Measurements from ENCODE around the gene CRYM. TPM values are rescaled to one million over a fixed set of nuclear protein-coding genes. Genes with fewer than 3 reads are reported as not detected.
"Not testable (repeated sequence)": the region's sequence is repeated elsewhere in the genome, so short reads cannot be mapped to it uniquely, and the experiment has no call there.

Gene CRYM
- total RNA-seq, 2 donors from 2014 or later, result not detected

GRCh38 chr16:21272763-21273162, 5.3 kb downstream of the CRYM start:
- H3K27ac Mint-ChIP-seq; DNase-seq (ENCODE audit: low spot score): not testable (repeated sequence)

GRCh38 chr16:21272253-21272652, 5.8 kb downstream of the CRYM start:
- no peak for DNase-seq (ENCODE audit: low spot score)
- Mint-ChIP-seq H3K4me1 (ENCODE audit: low read depth in 2 of 2) (no peaks in the 10 kb centered on the region), H3K4me3 (no peak overlapping the region), H3K9me3 (no peaks in the 10 kb centered on the region), H3K36me3 (no peaks in the 10 kb centered on the region), H3K27ac (no peak overlapping the region), H3K27me3 (peaks cover 33 to 40% of the 10 kb centered on the region in 2 donors)
- ATAC-seq, result no peak

More at GRCh38 chr16:21272763-21273162, 5.3 kb downstream of the CRYM start:
- not testable (repeated sequence) for ATAC-seq; H3K4me3 Mint-ChIP-seq; H3K9me3 Mint-ChIP-seq; H3K36me3 Mint-ChIP-seq; H3K4me1 Mint-ChIP-seq (ENCODE audit: low read depth in 2 of 2)
- peaks cover 35 to 40% of the 10 kb centered on the region in 2 donors for H3K27me3 Mint-ChIP-seq

GRCh38 chr16:21268236-21268635, 9.9 kb downstream of the CRYM start:
- ATAC-seq (no peak), DNase-seq (ENCODE audit: low spot score) (no peak)
- Mint-ChIP-seq H3K36me3 (no peaks in the 10 kb centered on the region), H3K4me1 (ENCODE audit: low read depth in 2 of 2) (no peaks in the 10 kb centered on the region), H3K9me3 (no peaks in the 10 kb centered on the region), H3K27me3 (peaks cover 15 to 18% of the 10 kb centered on the region in 2 donors), H3K27ac (no peak overlapping the region), H3K4me3 (no peak overlapping the region)

- Mint-ChIP-seq H3K27me3 (peaks cover 12% of the 10 kb centered on the region in 2 donors), H3K36me3 (no peaks in the 10 kb centered on the region), H3K4me1 (ENCODE audit: low read depth in 2 of 2) (no peaks in the 10 kb centered on the region), H3K27ac (no peak overlapping the region), H3K4me3 (no peak overlapping the region), H3K9me3 (no peaks in the 10 kb centered on the region)
- ATAC-seq (no peak), DNase-seq (ENCODE audit: low spot score) (no peak)
Observed at GRCh38 chr16:21267298-21267697, 10.8 kb downstream of the CRYM start.

GRCh38 chr16:21265104-21265837, 12.8 kb downstream of the CRYM start:
- Mint-ChIP-seq H3K27ac (no peak overlapping the region), H3K36me3 (no peaks in the 10 kb centered on the region), H3K27me3 (peaks cover 7 to 8% of the 10 kb centered on the region in 2 donors), H3K9me3 (no peaks in the 10 kb centered on the region), H3K4me1 (ENCODE audit: low read depth in 2 of 2) (no peaks in the 10 kb centered on the region), H3K4me3 (no peak overlapping the region)
- ATAC-seq (no peak), DNase-seq (ENCODE audit: low spot score) (no peak)

GRCh38 chr16:21264571-21265036, 13.5 kb downstream of the CRYM start:
- Mint-ChIP-seq H3K9me3 (no peaks in the 10 kb centered on the region), H3K36me3 (no peaks in the 10 kb centered on the region), H3K4me3 (no peak overlapping the region), H3K4me1 (ENCODE audit: low read depth in 2 of 2) (no peaks in the 10 kb centered on the region), H3K27me3 (peaks cover 8 to 9% of the 10 kb centered on the region in 2 donors), H3K27ac (no peak overlapping the region)
- DNase-seq (ENCODE audit: low spot score) (no peak), ATAC-seq (no peak)

- no peaks in the 10 kb centered on the region for H3K36me3 Mint-ChIP-seq
- peaks cover 8 to 11% of the 10 kb centered on the region in 2 donors for H3K27me3 Mint-ChIP-seq
- H3K27ac Mint-ChIP-seq, result no peak overlapping the region
- no peak for ATAC-seq
- no peak for DNase-seq (ENCODE audit: low spot score)
- no peaks in the 10 kb centered on the region for H3K4me1 Mint-ChIP-seq (ENCODE audit: low read depth in 2 of 2)
- H3K4me3 Mint-ChIP-seq, result no peak overlapping the region
- no peaks in the 10 kb centered on the region for H3K9me3 Mint-ChIP-seq
Observed at GRCh38 chr16:21263640-21264570, 14.2 kb downstream of the CRYM start.

GRCh38 chr16:21262779-21263639, 15.1 kb downstream of the CRYM start:
- Mint-ChIP-seq H3K9me3 (no peaks in the 10 kb centered on the region), H3K4me1 (ENCODE audit: low read depth in 2 of 2) (no peaks in the 10 kb centered on the region), H3K4me3 (no peak overlapping the region), H3K27me3 (peaks cover 8 to 11% of the 10 kb centered on the region in 2 donors), H3K36me3 (no peaks in the 10 kb centered on the region), H3K27ac (no peak overlapping the region)
- no peak for ATAC-seq
- DNase-seq (ENCODE audit: low spot score), result no peak

- Mint-ChIP-seq H3K27me3 (peaks cover 11 to 18% of the 10 kb centered on the region in 2 donors), H3K27ac (no peak overlapping the region), H3K36me3 (no peaks in the 10 kb centered on the region), H3K9me3 (no peaks in the 10 kb centered on the region), H3K4me3 (no peak overlapping the region), H3K4me1 (ENCODE audit: low read depth in 2 of 2) (no peaks in the 10 kb centered on the region)
- no peak for ATAC-seq
- no peak for DNase-seq (ENCODE audit: low spot score)
Observed at GRCh38 chr16:21260870-21261791, 17.0 kb downstream of the CRYM start.

- Mint-ChIP-seq H3K9me3 (no peaks in the 10 kb centered on the region), H3K36me3 (no peaks in the 10 kb centered on the region), H3K27ac (no peak overlapping the region), H3K4me1 (ENCODE audit: low read depth in 2 of 2) (no peaks in the 10 kb centered on the region), H3K4me3 (no peak overlapping the region), H3K27me3 (peaks cover 18 to 27% of the 10 kb centered on the region in 2 donors)
- DNase-seq (ENCODE audit: low spot score) (no peak), ATAC-seq (no peak)
Observed at GRCh38 chr16:21257284-21257683, 20.8 kb downstream of the CRYM start.

- Mint-ChIP-seq H3K4me3 (no peak overlapping the region), H3K36me3 (no peaks in the 10 kb centered on the region), H3K27ac (no peak overlapping the region), H3K27me3 (peaks cover 18 to 28% of the 10 kb centered on the region in 2 donors), H3K9me3 (no peaks in the 10 kb centered on the region), H3K4me1 (ENCODE audit: low read depth in 2 of 2) (no peaks in the 10 kb centered on the region)
- ATAC-seq (no peak), DNase-seq (ENCODE audit: low spot score) (no peak)
Observed at GRCh38 chr16:21256636-21257035, 21.5 kb downstream of the CRYM start.

GRCh38 chr16:21253470-21253869, 24.6 kb downstream of the CRYM start:
- no peaks in the 10 kb centered on the region for H3K36me3 Mint-ChIP-seq
- peaks cover 26 to 51% of the 10 kb centered on the region in 2 donors for H3K27me3 Mint-ChIP-seq
- H3K27ac Mint-ChIP-seq, result no peak overlapping the region
- no peaks in the 10 kb centered on the region for H3K4me1 Mint-ChIP-seq (ENCODE audit: low read depth in 2 of 2)
- H3K4me3 Mint-ChIP-seq, result no peak overlapping the region
- H3K9me3 Mint-ChIP-seq, result no peaks in the 10 kb centered on the region
- ATAC-seq (no peak), DNase-seq (ENCODE audit: low spot score) (no peak)

Data from natural killer cell treated with Interleukin-12 subunit alpha and Interleukin-12 subunit beta and Interleukin-15 and Interleukin-18, amount 100 ng/mL, for 72 hours (primary cell).